Activated CD4-positive, alpha-beta T cell treated with anti-CD3 and anti-CD28 coated beads for 24 hours (primary cell): Measurements from ENCODE around the gene FOXL3.

ENCODE experiments used
- DNase-seq, 2 donors: peaks; one replicate each; pipeline ENCODE4 v3.0.0-alpha.2; 2020; ENCODE audit warnings: low read depth in 2 of 2

Gene FOXL3

DNA sequence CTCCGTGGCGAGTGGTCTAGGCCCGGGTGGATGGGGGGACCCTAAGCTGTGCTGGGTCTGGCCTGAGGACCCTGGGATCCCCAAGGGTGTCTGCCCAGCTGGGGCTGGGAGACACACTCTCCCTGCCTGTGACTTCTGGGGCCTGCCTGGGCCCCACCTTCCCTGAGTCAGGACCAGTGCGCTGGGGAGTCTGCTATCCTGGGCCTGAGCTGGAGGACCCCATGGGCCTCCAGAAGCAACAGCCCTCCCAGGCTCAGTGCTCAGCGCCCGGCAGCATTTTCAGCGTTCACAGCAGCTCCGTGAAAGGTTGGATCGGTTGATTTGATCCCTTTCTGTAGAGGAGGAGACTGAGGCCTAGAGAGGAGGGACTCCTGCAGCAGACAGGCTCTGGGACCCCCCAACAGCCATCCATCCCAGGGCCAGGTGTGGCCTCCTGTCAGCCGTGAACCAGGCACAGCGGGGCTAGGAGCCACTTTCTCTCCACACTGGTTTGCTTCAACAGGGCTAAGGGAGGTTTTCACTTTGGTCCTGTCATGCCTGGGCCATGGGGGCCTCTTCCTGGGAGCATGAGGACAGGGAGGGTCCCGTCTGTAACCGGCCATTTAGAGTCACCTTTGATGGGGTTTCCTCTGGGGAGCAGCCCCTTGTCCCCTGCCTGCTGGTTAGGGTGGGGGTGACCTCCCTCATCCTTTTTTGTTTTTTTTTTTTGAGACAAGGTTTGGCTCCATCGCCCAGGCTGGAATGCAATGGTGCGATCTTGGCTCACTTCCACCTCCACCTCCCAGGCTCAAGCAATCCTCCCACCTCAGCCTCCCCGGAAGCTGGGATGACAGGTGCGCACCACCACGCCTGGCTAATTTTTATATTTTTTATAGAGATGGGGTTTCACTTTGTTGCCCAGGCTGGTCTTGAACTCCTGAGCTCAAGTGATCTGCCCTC, 12.4 kb downstream of the FOXL3 start:
- DNase-seq, result no peak

DNA sequence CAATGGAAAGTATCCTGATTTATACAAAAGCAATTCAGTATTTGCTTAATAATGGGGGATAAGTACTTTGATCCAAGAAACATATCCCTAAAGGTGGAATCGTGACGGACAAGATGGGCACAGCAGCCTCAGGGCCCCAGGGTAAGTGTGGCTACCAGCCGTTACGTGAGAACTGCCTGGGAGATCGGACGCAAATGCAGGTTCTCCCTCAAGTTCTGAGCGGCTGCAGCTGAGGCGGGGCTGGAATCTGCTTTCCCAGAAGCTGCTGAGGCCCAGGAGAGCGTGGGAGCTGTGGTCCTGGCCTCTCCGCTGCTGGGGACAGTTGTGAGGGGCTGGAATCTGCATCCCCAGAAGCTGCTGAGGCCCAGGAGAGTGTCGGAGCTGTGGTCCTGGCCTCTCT, 13.5 kb downstream of the FOXL3 start:
- DNase-seq, result no peak

DNA sequence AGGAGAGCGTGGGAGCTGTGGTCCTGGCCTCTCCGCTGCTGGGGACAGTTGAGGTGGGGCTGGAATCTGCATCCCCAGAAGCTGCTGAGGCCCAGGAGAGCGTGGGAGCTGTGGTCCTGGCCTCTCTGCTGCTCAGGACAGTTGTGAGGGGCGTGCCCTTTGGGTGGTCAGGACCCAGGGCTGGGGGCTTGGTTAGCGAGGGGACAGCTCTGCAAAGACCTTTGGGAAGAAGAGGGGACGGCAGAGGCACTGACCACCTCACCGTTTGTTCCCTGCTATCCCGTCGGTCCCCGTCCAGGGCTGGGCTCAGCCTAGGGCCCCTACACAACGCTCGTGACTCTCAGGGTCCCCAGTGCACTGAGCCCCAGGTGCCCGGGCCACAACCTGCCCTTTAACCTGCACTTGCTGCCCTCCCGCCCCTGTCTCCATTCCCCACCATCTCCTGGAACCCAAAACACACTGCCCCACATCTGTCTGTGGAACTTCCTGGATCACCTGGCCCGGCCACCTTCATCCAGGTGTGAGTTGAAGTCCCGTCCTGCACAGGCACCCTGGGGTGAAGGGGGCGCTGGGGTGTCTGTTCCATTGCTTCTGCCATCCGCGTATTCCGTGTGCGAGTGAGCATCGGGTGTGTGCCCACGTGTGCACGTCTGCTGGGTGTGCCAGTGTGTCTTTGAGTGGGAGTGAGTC, 14.1 kb downstream of the FOXL3 start:
- DNase-seq, result no peak

DNA sequence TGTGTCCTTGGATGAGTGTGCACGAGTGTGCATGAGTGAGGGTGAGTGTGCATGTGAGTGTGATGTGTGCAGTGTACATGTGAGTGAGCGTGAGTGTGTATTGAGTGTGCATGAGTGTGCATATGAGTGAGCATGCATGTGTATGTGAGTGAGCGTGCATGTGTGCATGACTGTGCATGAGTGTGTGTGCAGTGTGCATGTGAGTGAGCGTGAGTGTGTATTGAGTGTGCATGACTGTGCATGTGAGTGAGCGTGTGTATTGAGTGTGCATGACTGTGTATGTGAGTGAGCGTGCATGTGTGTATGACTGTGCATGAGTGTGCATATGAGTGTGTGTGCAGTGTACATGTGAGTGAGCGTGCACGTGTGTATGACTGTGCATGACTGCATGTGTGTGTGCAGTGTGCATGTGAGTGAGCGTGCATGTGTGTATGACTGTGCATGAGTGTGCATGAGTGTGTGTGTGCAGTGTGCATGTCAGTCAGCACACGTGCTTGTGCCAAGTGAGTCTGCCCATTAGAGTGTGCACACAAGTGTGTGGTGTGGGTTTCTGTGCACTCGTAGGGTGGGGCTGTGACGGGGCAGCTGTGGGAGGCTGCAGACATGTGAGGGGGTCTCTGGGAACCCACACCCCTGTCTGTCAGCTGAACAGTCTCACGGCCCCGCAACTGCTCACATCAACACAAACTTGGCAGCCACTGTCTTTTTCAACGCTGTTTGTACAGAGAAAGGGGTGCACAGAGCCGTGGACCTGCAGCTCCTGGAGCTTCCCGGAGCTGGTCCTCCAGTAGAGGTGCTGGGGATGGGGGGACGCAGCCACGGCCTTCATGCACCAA, 14.8 kb downstream of the FOXL3 start:
- DNase-seq, result no peak

DNA sequence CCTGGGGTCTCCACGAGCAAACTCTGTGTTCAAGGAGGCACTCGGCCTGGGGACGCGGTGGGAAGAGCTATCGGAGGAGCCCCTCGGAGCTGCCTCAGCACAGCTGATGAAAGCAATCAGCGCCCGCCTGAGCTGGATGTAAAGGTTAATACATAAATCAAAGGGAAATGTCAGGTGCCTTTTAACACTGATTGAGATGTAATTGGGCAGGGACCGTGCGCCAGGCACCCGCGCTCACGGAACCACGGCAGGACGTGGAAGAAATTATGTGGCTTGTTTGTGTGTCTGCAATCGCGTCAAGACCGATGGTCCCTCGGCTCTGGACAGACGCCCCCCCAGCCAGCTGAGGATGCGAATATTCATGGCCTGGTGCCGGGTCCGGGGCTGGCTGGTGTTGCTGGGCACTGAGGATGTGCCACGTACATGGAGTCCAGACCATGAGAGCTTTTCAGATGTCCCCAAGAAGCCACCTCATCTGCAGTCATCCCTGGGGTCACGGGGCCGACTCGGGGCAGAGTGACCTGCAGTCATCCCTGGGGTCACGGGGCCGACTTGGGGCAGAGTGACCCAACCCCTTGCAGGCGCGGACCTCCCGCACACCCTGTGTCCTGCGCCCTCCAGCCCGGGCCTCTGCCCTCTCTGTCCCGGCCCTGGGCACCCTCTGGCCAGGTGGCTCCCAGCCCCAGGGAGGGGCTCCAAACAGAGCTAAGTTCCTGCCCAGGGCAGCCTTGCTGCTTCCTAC, 15.6 kb downstream of the FOXL3 start:
- no peak for DNase-seq

DNA sequence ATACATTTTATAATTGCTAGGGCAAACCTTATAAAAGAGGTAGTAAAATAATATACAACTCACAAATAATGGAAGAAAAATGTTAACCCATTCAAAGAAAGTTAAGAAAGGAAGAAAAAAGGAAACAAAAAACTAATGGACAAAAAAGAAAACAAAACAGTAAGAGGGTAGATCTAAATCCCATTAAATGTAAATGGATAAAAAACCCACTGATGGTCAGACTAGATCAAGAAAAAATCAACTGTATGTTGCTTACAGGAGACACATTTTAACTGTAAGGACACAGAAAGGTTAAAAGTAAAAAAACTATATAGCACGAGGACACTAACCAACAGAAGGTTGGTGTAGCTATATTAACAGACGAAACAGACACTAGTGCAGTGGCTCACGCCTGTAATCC, 18.0 kb downstream of the FOXL3 start:
- DNase-seq, result no peak

DNA sequence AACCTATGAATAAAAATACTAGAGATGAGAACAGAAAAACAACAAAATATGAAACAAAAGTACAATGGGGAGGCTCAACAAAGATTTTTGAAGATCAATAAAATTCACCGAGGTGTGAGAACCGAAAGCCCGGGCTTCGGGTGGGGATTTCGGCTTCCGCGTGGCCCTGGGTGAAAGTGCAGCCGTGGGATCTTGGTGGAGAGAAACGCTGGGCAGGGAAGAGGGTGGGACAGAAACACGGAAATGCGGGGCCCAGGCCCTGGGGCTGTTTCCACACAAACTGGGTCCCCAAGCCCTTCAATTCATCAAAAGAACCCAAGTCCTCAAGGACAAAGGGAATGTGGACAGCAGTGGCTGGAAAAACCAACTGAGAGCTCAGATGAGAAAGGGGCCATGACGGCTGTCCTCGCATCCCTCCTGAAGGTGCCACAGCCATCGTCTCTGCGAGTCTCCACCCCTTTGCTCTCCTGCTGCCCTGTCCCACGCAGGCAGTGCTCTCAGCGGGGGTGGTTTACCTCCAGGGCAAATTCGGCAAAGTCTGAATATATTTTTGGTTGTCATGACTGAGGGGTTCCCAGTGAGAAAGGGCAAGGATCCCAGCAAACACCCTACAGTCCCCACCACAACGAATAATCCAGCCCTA, 19.7 kb downstream of the FOXL3 start:
- DNase-seq, result no peak

DNA sequence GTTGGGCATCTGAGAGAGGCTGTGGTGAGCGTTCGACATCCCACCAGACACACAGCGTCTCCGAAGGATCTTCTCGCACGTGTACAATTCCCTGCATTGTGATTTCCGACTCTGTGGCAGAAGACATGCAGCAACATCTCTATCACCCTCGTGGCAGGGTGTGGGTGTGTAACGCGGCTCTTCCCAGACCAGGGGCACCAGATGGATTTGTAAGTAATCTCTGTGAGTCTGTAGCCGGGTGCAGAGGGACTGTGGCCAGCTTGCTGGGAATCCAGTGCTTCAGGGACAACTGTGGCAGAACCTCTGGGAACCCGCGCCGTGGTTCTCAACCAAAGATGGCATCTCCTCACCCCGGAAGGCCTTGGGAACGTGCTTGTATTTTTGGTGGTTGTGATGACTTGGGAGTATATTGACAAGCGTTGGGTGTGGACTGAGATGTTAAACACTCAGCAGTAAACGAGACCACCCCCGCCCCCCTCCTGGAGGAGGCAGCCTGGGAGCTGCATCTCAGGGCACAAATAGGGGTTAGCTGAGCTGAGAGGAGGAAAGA, 21.2 kb downstream of the FOXL3 start:
- DNase-seq, result no peak

DNA sequence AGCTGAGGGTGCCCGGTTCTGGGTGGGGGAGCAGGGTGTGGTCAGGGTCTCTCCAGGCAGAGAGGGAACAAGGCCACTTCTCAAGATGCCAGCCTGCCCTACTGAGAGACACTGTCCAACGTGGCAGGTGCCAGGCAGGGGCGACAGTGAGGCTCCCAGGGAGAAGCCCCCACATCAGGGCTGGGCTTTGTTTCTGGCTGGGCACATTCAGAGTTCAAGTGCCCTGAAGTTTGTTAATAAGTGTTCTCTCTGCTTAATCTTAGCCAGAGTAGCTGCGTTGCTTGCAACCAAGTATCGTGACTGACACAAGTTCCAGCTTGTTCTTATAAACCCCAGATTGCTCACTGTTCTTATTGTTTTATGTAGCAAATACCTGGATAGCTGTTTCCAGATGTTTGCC, 21.8 kb downstream of the FOXL3 start:
- no peak for DNase-seq

DNA sequence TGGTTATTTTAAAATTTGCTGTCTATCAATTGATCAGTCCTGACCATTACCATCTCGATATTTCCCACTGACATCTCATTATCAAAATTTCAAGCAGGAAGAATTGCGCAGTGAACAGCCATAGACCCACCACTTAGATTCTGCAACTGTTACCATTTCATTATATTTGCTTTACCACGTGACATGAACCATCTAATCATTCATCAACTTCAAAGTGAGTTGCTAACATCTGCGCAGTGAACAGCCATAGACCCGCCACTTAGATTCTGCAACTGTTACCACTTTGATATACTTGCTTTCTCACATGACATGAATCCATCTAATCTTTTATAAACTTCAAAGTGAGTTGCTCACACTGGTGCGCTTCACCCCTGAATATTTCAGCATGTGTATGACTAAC, 22.5 kb downstream of the FOXL3 start:
- DNase-seq, result no peak

DNA sequence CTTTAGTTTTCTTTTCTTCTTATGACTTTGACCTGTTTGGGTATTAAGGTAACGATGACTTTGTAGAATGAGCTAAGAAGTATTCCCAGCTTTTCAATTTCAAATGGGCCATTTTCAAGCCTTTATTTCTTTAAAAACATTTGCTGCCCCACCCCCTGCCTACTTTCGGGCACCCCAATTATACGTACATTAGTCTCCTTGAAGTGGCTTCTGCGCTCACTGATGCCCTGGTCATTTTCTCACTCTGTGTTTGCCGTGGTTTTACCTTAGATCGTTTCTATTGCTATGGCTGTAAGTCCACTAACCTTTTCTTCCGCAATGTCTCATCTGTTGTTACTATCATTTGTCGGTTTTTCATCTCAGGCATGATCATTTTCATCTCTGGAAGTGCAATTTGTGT, 24.9 kb downstream of the FOXL3 start:
- no peak for DNase-seq

DNA sequence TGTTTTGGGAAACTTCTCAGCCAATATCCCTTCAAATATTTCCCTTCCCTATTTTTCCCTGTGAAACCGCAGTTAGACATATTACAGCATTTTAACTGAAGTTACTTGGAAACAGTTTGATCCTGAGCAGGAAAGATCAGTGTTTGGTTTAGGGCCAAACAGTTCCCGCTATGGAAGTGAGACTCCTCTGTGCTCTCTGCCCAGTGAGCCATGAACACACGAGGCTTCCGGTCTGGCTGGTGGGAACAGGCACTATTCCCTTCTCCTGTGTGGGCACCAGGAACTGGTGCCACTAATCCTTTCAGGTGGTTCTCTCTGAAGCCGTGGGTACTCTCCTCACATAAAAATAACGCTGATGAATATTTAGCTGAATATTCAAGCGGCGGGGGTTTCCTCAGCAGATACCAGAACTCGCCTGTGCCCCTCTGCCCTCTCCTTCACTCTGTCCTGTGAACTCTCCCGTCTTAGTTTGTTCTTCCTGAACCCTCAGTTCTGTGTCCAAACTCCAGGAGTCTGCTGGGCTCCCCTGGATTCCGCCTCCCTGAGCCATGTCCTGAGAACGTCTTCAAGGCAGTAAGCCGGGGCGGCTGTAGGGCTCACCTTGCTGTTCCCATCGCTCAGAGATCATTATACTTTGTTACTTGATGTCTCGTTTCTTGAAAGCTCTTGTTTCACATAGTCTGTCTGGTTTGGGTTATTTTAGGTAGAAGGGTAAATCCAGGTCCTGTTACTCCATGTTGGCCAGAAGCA, 25.7 kb downstream of the FOXL3 start:
- DNase-seq, result no peak

DNA sequence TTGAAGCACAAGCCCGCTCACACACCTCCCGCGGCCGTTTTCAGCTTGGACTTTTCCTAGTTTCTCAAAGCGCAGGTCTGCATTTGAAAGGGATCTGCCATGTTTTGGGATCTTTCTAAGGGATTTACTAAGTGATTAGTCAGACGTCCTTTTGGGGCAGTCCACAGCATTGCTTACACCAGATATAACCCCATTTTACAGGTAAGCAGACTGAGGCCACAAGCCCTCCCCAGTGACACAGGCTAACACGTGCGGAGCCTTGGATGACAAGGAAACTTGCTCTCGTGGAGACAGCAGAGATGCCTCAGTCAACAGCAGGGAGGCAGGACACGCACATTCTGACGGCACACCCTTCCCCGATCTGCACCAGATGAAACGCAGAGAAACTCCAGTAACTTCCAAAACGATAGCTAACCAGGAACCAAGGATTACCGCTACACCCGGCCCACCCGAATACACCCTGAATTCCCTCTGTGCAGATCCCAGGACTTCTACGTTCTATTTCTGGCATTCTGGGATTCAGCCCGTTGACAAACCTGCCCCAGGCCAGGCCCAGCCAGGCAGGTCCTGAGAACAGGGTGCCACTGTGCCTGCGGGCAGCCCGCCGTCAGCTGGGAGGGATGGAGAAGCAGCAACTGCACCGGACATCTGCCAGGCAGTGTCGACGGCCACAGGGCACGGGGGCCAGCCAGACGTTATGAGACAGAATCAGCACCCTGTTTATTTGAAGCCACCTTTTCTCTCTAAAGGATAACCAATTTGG, 27.9 kb downstream of the FOXL3 start:
- DNase-seq, result no peak

DNA sequence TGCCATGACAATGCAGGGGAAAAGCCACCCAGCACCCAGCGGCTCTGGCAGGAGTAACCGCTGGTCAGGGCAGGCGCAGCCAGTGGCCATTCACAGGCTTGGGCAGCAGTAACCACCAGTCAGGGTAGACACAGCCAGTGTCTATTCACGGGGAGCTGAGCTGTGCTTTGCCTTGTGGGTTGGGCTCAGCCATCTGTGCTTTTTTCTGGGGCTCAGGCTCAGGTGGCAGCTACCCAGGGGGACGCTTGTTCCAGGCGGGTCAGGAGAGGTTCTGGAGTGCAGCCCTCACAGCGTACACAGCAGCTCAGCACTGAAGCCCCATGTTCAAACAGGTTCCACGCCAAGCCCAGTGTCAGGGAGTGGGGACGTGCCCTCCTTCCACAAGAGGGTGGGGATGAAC, 28.5 kb downstream of the FOXL3 start:
- no peak for DNase-seq

DNA sequence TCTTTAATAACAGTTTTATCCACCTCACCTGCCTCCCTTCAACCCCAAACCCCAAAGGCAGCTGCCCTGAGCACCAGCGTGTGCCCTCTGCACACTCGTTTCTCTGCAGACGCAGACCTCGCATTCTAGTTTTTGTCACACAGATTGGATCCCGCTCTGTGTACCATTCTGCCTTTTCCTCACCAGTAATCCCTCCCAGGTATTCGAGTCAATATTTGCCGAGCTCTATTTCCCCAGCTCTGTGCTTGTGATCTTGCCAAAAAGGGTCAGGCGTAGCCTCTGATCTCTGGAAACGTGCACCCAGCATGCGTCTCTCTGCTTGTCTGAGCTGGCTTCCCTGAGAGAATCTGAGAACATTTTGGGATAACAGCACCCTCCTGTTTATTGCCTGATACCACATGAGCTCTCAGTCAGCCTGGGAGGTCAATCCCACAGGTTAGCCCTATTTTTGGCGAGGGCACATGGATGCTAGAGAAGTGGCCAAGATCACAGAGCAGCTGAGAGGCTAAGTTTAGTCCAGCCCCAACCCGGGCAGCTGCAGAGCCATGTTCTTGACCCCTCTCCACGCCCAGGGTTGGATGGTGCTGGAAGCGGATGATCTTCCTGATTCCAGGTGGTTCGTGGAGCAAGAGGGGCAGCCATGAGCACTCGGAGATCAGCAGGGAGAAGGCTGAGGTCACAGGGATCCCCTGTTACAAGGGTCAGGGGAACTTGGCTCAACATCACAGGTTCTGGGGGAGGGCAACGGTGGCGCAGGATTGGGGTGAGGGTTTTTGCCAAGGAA, 29.1 kb downstream of the FOXL3 start:
- no peak for DNase-seq

DNA sequence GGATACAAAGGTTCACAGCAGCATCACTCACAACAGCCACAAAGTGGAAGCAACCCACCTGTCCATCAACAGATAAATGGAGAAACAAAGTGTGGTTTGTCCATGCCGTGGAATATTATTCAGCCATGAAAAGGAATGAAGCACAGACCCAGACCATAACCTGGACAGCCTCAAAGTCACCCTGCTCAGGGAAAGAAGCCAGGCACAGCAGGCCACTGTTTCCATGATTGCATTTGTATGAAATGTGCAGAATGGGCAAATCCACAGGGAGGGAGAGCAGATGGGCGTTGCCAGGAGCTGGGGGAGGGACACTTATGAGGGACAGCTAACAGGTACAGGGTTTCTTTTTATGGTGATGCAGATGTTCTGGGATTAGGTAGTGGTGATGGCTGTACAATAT, 30.3 kb downstream of the FOXL3 start:
- DNase-seq, result no peak

DNA sequence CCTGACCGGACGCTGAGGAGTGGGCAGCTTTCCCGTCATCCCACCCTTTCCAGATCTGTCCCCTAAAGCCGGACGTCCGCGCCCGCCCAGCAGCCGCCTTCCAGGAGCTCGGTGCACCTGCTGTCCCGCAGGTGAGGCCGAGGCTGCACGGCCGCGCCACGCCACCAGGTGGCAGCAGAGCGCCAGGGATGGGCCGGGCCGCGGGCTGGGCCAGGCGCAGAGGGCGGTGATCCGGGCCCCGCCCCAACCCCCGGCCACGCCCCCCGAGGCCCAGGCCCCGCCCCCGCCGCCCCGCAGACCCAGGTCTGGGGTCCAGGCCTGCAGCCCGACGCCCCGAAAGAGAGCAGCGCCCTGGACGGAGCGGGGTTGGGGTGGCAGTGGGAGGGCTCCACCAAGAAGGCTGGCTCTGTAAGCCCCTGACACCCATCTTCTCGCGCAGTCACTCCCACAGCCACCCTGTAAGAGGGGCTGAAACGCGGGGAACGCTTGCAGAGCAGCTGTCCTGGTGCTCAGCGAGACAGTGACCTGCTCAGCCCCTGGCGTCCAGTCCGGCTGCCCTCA, 32.2 kb downstream of the FOXL3 start:
- peak; percentile 82 to 84 for DNase-seq

DNA sequence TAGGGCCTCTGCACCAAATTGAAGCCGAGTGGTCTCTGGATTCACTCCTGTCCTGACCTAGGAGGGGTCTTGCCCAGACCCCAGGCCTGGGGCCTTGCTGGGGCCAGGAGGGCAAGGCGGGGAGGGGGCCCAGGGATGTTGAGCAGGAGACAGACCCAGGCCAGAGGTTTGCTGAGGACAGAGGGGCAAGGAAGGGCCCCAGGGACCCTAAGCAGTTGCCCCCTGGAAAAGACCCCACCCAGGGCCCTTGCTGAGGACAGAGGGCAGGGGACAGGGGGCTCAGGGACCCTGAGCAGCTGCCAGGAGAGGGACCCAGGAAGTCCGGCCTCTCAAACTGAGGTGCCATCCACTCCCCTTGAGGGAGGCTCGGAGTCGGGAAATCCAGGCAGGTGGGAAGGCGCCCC, 32.7 kb downstream of the FOXL3 start:
- DNase-seq, result no peak
